HFF-Myc (cell line): ENCODE data around the gene INPP5A.

Source experiments
- DNase-seq: peaks from one replicate; pipeline ENCODE4 v3.0.0-alpha.2; 2011; ENCODE audit warnings: low read depth; ENCODE audit errors: extremely low read depth
- H3K4me3 ChIP-seq: replicated peaks from 2 replicates; pipeline ENCODE4 v1.5.1; 2011; ENCODE audit warnings: low read depth, mild to moderate bottlenecking, control low read depth, low read length
- CTCF ChIP-seq: IDR thresholded peaks from 2 replicates; pipeline ENCODE4 v1.5.1; 2012; ENCODE audit warnings: mild to moderate bottlenecking, low read depth, low read length, control low read depth; ENCODE audit errors: missing control alignments

Gene INPP5A

DNA sequence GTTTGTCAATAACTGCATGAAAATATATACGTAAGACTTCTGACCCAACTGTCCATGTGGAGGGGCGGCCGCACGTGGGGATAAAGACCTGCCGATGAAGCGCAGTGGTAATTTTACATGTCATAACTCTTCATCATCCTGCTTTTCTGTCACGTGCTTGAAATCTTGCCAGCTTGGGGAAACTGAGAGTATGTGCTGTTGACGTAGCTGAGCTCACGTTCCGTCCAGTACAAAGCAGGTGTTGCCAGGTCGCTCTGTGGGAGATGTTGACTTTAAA is 105.1 kb downstream of the INPP5A start:
- no peak for DNase-seq
- TF ChIP-seq CTCF: no peak
- no peak overlapping the region for H3K4me3 ChIP-seq

DNA sequence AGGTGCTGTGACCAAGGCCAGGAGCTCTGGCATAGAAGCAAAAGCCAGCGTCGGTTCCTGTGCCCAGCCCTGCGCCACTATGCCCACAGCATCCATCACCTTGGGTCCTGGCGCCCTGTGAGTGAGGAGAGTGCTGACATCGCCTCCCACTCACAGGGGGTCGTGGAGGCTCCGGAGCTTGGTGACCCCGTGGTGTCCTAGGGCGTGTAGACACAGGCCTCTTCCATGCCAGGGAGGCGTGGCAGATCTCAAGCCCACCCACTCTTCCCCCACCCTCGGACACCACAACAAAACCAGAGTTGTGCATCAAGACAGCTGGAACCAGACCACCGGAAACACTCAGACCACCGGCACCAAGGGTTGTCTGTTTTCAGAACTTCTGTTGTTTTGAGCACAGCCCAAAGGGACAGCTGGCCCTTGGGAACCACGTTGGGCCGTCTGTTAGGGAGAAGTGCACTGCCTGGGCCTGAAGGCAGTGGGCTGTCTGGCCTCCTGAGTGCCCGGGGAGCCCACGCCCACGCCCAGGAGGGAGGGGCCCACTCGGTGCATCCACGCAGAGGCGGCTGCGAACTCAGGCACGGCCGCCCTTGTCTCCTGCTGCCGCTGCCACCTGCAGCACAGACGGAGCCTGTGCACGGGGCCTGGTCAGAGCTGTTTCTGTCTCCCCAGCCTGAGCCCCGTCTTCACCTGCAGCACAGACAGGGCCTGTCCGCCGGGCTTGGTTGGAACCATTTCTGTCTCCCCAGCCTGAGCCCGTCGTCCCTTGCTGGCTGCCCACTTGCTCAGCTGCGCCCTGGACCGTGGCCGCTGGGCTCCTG is 106.3 kb downstream of the INPP5A start:
- H3K4me3 ChIP-seq: no peak overlapping the region
- no peak for TF ChIP-seq CTCF
- DNase-seq: no peak

- H3K4me3 ChIP-seq: no peak overlapping the region
- DNase-seq: no peak
- no peak for TF ChIP-seq CTCF
Measured at GRCh38 chr10:132644527-132645246, 107.1 kb downstream of the INPP5A start.

- TF ChIP-seq CTCF: no peak
- DNase-seq: no peak
Measured at GRCh38 chr10:132645247-132645530, 107.6 kb downstream of the INPP5A start.

DNA sequence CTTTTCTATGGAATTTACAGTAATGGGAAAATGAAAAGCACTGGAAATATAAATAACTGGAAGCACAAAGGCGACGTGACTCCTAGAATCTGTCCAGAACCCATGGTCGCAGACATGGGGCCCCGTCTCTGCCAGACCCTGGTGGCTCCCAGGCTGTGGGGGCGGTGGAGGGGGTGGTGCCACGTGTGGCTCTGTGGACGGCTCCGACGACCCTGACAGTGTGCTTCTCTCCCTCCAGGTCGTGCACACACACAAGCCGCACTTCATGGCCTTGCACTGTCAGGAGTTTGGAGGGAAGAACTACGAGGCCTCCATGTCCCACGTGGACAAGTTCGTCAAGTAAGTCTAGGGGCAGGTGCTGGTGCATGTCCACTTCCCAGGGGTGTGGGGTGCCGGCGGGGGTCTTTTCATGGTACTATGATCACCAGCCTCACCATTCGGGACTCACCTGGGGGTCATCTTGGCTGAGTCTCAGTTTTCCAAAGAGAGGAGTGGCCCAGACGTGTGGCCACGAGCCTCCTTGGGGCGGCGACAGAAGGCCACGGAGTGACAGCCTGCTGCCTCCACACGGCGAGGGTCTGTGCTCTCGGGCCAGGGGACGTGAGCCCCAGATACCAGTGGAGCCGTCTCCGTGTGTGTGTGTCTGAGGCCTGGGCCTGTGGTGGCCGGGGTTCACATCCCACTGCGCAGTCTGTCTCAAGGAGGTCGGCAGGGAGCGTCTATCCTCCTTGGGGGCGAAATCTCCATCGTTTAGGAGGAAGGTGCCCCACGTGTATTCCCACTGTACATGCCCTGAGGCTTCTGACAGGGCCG is 108.2 kb downstream of the INPP5A start:
- DNase-seq: no peak
- no peak for TF ChIP-seq CTCF

More at GRCh38 chr10:132645247-132645530, 107.6 kb downstream of the INPP5A start:
- no peak overlapping the region for H3K4me3 ChIP-seq

GRCh38 chr10:132646443-132647097 is 109.0 kb downstream of the INPP5A start:
- no peak overlapping the region for H3K4me3 ChIP-seq
- TF ChIP-seq CTCF: no peak
- no peak for DNase-seq

More for the DNA sequence above, 108.2 kb downstream of the INPP5A start:
- no peak overlapping the region for H3K4me3 ChIP-seq
